ENCODE data around the gene RALGAPA2. TPM values are rescaled to one million over a fixed set of nuclear protein-coding genes. Genes with fewer than 3 reads are reported as not detected.

The RALGAPA2 gene
- total RNA-seq, 1 experiment from 2014 or later, result 10.8 TPM

DNA sequence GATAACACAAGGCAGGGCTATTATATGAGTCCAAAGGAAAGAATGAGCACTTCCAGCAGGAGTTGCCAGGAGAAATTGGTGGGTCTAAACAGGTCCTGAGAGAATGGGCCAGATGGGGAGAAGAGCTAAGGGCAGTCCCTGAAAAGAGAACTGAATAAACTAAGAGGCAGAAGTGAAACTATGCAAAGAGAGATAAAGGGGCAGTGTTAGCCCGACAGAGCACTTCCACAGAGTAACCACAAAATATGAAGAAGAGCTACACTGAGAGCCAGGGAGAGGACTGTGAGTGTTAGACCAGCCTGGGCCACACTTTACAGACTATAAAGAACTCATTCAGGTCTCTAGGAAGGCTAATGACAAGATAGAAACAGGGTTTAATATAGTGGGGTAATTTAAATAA is 43.8 kb downstream of the RALGAPA2 start:
- Histone ChIP-seq H4K20me1 (ENCODE audit: insufficient read depth) (no peaks in the 10 kb centered on the region), H2AFZ (ENCODE audit: low read depth, low read length, poor library complexity, severe bottlenecking) (no peak overlapping the region), H3K4me1 (ENCODE audit: control insufficient read depth in 1 of 2, insufficient read depth in 2 of 2, low read length in 2 of 2) (no peaks in the 10 kb centered on the region), H3K4me3 (replicated peaks in 1 of 2; ENCODE audit: low read depth in 1 of 2, low read length in 2 of 2) (no peak overlapping the region), H3K9ac (ENCODE audit: low read length) (no peak overlapping the region), H3K9me2 (ENCODE audit: insufficient read depth) (no peaks in the 10 kb centered on the region), H3K9me3 (ENCODE audit: control insufficient read depth in 1 of 2, insufficient read depth in 1 of 2, low read depth in 1 of 2, low read length in 2 of 2) (no peaks in the 10 kb centered on the region), H3K79me2 (ENCODE audit: insufficient read depth, low read length) (no peaks in the 10 kb centered on the region), H3K27me3 (ENCODE audit: insufficient read depth, low read length) (no peaks in the 10 kb centered on the region), H3K36me3 (ENCODE audit: control insufficient read depth in 1 of 2, insufficient read depth in 2 of 2, low read length in 2 of 2) (no peaks in the 10 kb centered on the region), H3K27ac (ENCODE audit: low read depth, low read length) (no peak overlapping the region), H3K4me2 (ENCODE audit: low read length) (no peak overlapping the region)
- ATAC-seq, result no peak
- intact Hi-C loops (cut with micrococcal nuclease), result loop anchor here (10.0 kb wide), 1 partner anchor 836 kb away; no protein-coding TSS in a partner anchor
- TF ChIP-seq EZH2phosphoT487 (IDR thresholded peaks at IDR 0.05; ENCODE audit: borderline replicate concordance), result no peak
- no peak for TF ChIP-seq POLR2A (IDR thresholded peaks at IDR 0.05; ENCODE audit: borderline replicate concordance, extremely low read depth, insufficient read depth, insufficient read length)
- TF ChIP-seq RAD21 (IDR thresholded peaks at IDR 0.05; ENCODE audit: low read depth), result no peak
- TF ChIP-seq, protein P1, sequence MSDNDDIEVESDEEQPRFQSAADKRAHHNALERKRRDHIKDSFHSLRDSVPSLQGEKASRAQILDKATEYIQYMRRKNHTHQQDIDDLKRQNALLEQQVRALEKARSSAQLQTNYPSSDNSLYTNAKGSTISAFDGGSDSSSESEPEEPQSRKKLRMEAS (IDR thresholded peaks at IDR 0.05), result no peak
- BruUV-seq (replicated peaks), result no TSS peak
- ChIA-PET CTCF (no interaction called here), RAD21 (ENCODE audit: low non-redundant PET in 1 of 2, low total read pairs in 2 of 2, uncharacterized antibody in 2 of 2, unreplicated experiment in 2 of 2) (no interaction called here), POLR2A (no interaction called here)
- DNase-seq (ENCODE audit: low read depth, low spot score), result no peak

DNA sequence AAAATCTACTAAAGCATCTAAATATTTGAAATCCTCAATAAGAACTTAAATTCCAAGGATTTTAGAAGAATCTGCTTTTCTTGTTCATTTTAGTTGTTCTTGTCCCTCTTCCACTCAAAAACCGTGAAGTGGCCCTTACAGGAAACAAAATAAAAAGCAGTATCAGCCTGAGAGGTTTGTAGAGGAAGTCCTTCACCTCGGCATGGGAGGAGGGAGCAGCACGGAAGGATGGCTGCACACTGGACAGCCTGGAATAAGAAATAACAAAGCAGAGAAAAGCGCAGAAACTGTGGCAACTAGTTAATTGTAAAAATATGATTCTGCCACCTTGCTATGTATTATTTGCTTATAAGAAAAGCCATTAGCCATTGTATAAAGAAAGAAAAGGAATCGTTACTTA is 46.1 kb downstream of the RALGAPA2 start:
- no peaks in the 10 kb centered on the region for H3K36me3 ChIP-seq (ENCODE audit: control insufficient read depth in 1 of 2, insufficient read depth in 2 of 2, low read length in 2 of 2)
- ATAC-seq (no peak), DNase-seq (ENCODE audit: low read depth, low spot score) (no peak)
- CTCF ChIA-PET, result interaction anchor here (0.7 to 2.1 kb wide), 4 partner anchors 22 to 161 kb away, joined by 3 to 10 read pairs (median 4); no protein-coding TSS in a partner anchor
- H3K9me2 ChIP-seq (ENCODE audit: insufficient read depth), result no peaks in the 10 kb centered on the region
- no peak overlapping the region for H2AFZ ChIP-seq (ENCODE audit: low read depth, low read length, poor library complexity, severe bottlenecking)
- H3K79me2 ChIP-seq (ENCODE audit: insufficient read depth, low read length), result no peaks in the 10 kb centered on the region
- no peak overlapping the region for H3K4me2 ChIP-seq (ENCODE audit: low read length)
- no peaks in the 10 kb centered on the region for H3K27me3 ChIP-seq (ENCODE audit: insufficient read depth, low read length)
- H3K9me3 ChIP-seq (ENCODE audit: control insufficient read depth in 1 of 2, insufficient read depth in 1 of 2, low read depth in 1 of 2, low read length in 2 of 2), result no peaks in the 10 kb centered on the region
- POLR2A ChIA-PET, result no interaction called here
- H4K20me1 ChIP-seq (ENCODE audit: insufficient read depth), result no peaks in the 10 kb centered on the region
- RAD21 ChIA-PET (ENCODE audit: low non-redundant PET in 1 of 2, low total read pairs in 2 of 2, uncharacterized antibody in 2 of 2, unreplicated experiment in 2 of 2), result no interaction called here
- no peak overlapping the region for H3K4me3 ChIP-seq (replicated peaks in 1 of 2; ENCODE audit: low read depth in 1 of 2, low read length in 2 of 2)
- H3K9ac ChIP-seq (ENCODE audit: low read length), result no peak overlapping the region
- no TSS peak for BruUV-seq (replicated peaks)
- H3K4me1 ChIP-seq (ENCODE audit: control insufficient read depth in 1 of 2, insufficient read depth in 2 of 2, low read length in 2 of 2), result no peaks in the 10 kb centered on the region
- intact Hi-C loops (cut with micrococcal nuclease), result loop anchor here (10.0 kb wide), 1 partner anchor 838 kb away; no protein-coding TSS in a partner anchor
- H3K27ac ChIP-seq (ENCODE audit: low read depth, low read length), result no peak overlapping the region
- TF ChIP-seq, protein P2, sequence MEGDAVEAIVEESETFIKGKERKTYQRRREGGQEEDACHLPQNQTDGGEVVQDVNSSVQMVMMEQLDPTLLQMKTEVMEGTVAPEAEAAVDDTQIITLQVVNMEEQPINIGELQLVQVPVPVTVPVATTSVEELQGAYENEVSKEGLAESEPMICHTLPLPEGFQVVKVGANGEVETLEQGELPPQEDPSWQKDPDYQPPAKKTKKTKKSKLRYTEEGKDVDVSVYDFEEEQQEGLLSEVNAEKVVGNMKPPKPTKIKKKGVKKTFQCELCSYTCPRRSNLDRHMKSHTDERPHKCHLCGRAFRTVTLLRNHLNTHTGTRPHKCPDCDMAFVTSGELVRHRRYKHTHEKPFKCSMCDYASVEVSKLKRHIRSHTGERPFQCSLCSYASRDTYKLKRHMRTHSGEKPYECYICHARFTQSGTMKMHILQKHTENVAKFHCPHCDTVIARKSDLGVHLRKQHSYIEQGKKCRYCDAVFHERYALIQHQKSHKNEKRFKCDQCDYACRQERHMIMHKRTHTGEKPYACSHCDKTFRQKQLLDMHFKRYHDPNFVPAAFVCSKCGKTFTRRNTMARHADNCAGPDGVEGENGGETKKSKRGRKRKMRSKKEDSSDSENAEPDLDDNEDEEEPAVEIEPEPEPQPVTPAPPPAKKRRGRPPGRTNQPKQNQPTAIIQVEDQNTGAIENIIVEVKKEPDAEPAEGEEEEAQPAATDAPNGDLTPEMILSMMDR (IDR thresholded peaks at IDR 0.05 in 2 of 3, conservative IDR thresholded peaks at IDR 0.05 in 1 of 3; ENCODE audit: borderline replicate concordance in 1 of 3, insufficient read depth in 1 of 3, low read depth in 2 of 3, low read length in 2 of 3), result no peak
- no peak for TF ChIP-seq SIN3A (IDR thresholded peaks at IDR 0.05; ENCODE audit: low read depth)
- TF ChIP-seq YY1 (IDR thresholded peaks at IDR 0.05; ENCODE audit: extremely low read depth, insufficient replicate concordance, low read depth, low read length), result no peak
- TF ChIP-seq TCF7L2 (IDR thresholded peaks at IDR 0.05; ENCODE audit: borderline replicate concordance, extremely low read depth, insufficient read depth, insufficient read length), result no peak
- TF ChIP-seq ELF1 (IDR thresholded peaks at IDR 0.05; ENCODE audit: borderline replicate concordance, low read depth), result no peak
- no peak for TF ChIP-seq EZH2phosphoT487 (IDR thresholded peaks at IDR 0.05; ENCODE audit: borderline replicate concordance)
- no peak for TF ChIP-seq SP1 (IDR thresholded peaks at IDR 0.05; ENCODE audit: low read depth)
- no peak for TF ChIP-seq RAD21 (IDR thresholded peaks at IDR 0.05; ENCODE audit: low read depth)
- no peak for TF ChIP-seq POLR2AphosphoS5 (IDR thresholded peaks at IDR 0.05; ENCODE audit: low read depth, low read length)
- TF ChIP-seq EZH2 (IDR thresholded peaks at IDR 0.05), result no peak
- TF ChIP-seq POLR2A (IDR thresholded peaks at IDR 0.05; ENCODE audit: borderline replicate concordance, extremely low read depth, insufficient read depth, insufficient read length), result no peak
- TF ChIP-seq CEBPB (IDR thresholded peaks at IDR 0.05; ENCODE audit: low read depth), result no peak
- TF ChIP-seq, protein P3, sequence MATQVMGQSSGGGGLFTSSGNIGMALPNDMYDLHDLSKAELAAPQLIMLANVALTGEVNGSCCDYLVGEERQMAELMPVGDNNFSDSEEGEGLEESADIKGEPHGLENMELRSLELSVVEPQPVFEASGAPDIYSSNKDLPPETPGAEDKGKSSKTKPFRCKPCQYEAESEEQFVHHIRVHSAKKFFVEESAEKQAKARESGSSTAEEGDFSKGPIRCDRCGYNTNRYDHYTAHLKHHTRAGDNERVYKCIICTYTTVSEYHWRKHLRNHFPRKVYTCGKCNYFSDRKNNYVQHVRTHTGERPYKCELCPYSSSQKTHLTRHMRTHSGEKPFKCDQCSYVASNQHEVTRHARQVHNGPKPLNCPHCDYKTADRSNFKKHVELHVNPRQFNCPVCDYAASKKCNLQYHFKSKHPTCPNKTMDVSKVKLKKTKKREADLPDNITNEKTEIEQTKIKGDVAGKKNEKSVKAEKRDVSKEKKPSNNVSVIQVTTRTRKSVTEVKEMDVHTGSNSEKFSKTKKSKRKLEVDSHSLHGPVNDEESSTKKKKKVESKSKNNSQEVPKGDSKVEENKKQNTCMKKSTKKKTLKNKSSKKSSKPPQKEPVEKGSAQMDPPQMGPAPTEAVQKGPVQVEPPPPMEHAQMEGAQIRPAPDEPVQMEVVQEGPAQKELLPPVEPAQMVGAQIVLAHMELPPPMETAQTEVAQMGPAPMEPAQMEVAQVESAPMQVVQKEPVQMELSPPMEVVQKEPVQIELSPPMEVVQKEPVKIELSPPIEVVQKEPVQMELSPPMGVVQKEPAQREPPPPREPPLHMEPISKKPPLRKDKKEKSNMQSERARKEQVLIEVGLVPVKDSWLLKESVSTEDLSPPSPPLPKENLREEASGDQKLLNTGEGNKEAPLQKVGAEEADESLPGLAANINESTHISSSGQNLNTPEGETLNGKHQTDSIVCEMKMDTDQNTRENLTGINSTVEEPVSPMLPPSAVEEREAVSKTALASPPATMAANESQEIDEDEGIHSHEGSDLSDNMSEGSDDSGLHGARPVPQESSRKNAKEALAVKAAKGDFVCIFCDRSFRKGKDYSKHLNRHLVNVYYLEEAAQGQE (IDR thresholded peaks at IDR 0.05; ENCODE audit: low read depth), result no peak

All from HCT116 (cell line).